HG03457 (cell line): ENCODE results near the gene OR1C1.
"Not testable (repeated sequence)": the region's sequence is repeated elsewhere in the genome, so short reads cannot be mapped to it uniquely, and the experiment has no call there.

ENCODE experiments used
- ATAC-seq: cut with Tn5 transposase; IDR thresholded peaks from one replicate; pipeline ENCODE4 v1.9.1; 2021; ENCODE audit warnings: moderate number of reproducible peaks; ENCODE audit not compliant: unreplicated experiment

The OR1C1 gene

DNA sequence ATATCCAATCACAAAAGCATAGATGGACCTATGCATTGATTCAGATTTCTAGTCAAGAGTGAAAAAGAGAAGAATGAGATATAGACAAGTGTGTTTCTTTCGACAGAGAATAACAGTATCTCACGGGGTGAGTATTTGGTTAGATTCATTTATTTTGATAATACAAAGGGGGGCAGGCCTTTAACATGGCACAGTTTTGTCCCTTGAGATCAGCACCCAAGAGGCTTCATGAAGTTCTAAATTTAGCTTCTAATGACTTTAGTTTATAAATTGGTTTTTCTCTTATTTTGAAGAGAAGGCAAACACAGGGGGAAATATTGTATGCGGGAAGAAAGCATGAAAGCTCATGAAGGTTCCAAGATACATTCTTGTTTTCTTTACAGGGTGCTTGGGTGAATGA is at the start of gene OR1C1:
Gene OR1C1, minus strand, starts transcription at position 101 of the 400 bp plus-strand sequence. CDS start 2,150 bp downstream, outside the sequence.
- ATAC-seq: no peak

- ATAC-seq: no peak
These were observed 37.2 kb upstream of the OR1C1 start for GRCh38 chr1:247797518-247797917.

DNA sequence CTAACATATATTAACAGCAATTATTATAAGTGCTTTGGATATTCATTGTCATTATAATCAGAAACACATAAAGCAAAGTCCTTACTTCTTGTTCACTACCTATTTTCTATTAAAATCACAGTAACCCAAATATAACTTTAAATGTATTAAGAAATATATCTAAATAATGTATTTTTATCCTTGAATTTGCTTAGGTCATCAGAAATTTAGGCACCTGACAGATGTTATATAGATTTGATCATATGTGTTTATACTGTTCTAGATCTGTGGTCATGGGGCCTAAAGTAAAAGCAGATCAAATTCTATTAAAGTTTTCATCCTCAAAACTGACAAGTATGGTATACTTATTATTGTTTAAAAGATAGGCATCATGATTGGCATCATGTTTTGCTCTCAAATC is 9.2 kb upstream of the OR1C1 start:
- ATAC-seq: no peak

DNA sequence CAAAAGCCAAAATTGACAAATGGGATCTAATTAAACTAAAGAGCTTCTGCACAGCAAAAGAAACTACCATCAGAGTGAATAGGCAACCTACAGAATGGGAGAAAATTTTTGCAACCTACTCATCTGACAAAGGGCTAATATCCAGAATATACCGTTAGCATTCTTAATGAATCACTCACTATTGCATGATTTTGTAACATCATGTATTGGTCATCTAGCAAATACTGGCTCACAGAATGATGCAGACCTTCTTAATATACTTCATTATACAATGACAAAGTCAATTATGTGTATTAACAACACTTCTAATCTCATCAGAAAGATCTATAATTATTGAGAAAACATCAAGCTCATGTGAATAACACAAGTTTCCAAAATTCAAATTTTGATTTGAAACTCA is 6.0 kb downstream of the OR1C1 start:
- not testable (repeated sequence) for ATAC-seq

DNA sequence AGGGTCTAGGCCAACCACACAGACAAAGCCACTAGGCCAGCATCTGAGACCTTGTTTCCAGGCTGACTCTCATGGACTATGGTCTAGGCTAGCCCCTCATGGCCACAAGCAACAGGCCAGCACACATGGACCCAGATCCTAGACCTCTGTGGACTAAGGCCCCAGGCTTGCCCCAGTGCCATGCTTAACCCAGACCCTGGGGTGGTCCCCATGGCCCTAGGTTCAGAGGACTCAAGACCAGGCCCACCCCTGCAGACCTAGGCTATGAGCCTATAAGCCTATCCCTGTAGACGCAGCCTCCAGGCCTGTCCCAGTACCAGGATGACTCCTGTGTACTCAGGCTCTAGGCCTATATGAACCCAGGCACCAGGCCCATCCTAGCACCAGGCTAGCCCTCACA is 10.5 kb downstream of the OR1C1 start:
- no peak for ATAC-seq

GRCh38 chr1:247748041-247748440 is 12.3 kb downstream of the OR1C1 start, which contains the start of gene OR14A2:
Gene OR14A2, minus strand, starts transcription at chr1:247748141.
- ATAC-seq: no peak

GRCh38 chr1:247747616-247748015 is 12.7 kb downstream of the OR1C1 start:
- ATAC-seq: no peak

DNA sequence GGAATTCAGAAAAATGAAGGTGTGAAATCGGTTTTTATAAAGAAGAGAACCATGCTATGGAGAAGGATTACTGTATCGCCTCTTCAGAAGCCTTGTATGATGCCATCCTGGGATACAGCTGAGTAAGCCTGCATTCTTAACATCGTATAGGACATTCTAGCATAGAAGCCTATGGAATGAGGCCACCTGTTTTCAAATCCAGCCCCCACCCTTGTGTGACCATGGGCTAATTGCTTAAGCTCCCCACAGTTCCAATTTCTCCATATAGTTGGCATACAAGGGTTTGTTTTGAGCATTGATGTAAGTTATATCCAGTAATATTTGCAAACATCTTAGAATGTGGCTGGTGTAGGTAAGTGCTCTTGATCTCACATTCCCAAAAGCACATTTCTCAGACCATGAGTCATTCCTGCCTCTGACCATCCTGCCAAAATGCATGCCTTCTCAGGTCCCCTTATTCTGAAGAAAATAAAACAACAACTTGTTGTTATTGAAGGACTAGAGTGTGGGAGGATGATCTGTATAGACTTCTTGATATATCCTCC is 13.9 kb downstream of the OR1C1 start:
- no peak for ATAC-seq

DNA sequence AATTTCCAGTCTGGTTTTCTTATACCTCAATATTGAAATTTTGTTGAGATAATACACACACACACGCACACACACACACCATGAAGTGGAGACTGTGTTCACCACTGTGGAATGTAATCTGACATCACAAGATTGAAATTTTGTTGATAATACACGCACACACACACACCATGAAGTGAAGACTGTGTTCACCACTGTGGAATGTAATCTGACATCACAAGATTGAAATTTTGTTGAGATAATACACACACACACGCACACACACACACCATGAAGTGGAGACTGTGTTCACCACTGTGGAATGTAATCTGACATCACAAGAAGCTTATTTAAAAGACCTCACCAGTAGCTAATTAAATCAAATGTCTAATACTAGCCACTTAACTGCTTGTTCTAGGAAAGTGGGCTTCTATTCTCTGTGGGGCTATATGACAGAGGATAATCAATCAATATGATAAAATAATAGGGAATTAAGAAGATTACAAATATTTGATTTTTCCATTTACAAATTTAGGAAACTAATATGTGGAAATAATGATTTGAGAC is 18.1 kb downstream of the OR1C1 start:
- not testable (repeated sequence) for ATAC-seq

GRCh38 chr1:247741756-247742155 is 18.6 kb downstream of the OR1C1 start:
- ATAC-seq: no peak

DNA sequence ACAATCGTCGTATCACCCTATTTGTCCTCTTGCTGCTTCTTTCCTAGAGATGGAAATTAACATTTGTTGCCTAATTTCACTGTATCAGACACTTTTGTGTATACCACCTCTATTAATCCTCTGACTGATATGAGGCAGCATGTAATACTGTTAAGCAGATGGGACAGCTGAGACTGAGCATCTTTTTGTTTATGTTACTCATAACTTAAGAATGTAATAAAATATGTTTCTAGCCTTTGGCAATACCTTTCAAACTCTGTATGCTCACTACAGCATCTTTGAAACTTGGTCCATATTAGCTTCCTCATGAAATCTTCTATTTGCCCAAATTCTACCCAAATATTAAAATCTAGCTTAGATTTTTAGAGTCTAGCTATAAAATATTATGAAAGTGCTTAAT is 19.6 kb downstream of the OR1C1 start:
- ATAC-seq: no peak

- no peak for ATAC-seq
These were observed 22.0 kb downstream of the OR1C1 start, which contains the start of gene OR14K1 for GRCh38 chr1:247738315-247738714. Gene OR14K1, plus strand, starts transcription at chr1:247738615. Its CDS starts 0 bp downstream, at chr1:247738615.

DNA sequence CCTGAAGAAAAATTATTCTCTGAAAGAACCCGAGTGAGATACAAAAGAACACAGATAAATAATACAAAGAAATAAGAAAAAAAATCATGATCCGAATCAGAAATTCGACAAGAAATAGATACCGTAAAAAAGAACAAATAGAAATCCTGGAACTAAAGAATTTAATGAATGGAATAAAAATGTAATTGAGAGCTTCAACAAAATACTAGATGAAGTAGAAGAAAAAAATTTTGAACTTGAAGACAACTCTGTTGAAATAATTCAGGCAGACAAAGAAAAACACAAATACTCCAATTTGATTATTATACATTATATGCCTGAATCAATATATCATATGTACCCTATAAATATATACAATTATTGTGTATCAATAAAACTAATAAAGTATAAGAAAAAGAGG is 39.1 kb downstream of the OR1C1 start:
- no peak for ATAC-seq

DNA sequence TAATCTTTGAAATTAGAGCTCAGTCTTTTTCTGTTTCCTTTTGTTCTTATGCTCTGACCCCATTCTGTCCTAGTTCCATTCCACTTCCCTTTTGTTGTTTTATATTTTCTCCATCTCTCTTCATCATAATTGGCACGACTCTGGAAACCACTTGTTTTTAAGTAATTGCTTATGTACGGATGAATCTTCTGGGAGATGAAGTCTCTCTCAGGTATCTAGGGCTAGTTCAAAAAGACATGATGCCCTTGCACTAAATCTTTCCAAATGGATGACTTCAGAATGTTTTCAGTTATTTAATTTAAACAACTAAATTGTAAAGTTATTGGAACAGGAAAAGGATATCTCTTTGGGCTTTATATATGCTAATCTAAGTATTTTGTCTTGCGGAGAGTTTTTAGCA is 43.8 kb downstream of the OR1C1 start, which contains the start of gene OR6F1:
Gene OR6F1, minus strand, starts transcription at position 101 of the 400 bp plus-strand sequence. CDS start 3,891 bp downstream, outside the sequence.
- no peak for ATAC-seq

- no peak for ATAC-seq
These were observed 46.6 kb downstream of the OR1C1 start for GRCh38 chr1:247713753-247714152.

DNA sequence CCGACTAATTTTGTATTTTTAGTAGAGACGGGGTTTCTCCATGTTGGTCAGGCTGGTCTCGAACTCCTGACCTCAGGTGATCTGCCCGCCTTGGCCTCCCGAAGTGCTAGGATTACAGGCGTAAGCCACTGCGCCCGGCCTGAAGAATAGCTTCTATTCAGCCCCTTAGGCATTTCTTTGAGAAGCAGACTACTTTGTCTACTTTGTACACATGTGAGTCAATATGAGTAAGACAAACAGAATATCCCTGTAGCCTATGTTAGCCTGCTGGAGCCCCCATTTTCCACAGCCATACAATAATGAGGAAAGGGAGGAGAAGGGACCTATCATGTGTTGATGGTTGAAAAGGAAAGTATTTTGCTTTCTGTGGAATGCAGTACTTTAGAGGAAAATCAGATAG is 49.7 kb downstream of the OR1C1 start:
- not testable (repeated sequence) for ATAC-seq
